Measurements from ENCODE around the gene SLC39A11. TPM values are rescaled to one million over a fixed set of nuclear protein-coding genes. Genes with fewer than 3 reads are reported as not detected.
A peak's percentile ranks its signal among the peaks of the same experiment; 100 is the strongest.

Gene SLC39A11
- total and polyA plus RNA-seq, 8 donors: 13.6 to 49.0 (median 17.5) TPM

- no peak for TF ChIP-seq CTCF (IDR thresholded peaks at IDR 0.05)
- intact Hi-C loops (cut with DNase I): loop anchor here in 1 of 2 donors (10.0 kb wide), 1 partner anchor 632 kb away; no protein-coding TSS in a partner anchor
- H3K27me3 ChIP-seq: no peaks in the 10 kb centered on the region
Observed at GRCh38 chr17:72732893-72733618, 359.4 kb downstream of the SLC39A11 start.

GRCh38 chr17:72730077-72730476 lies 362.4 kb downstream of the SLC39A11 start:
- ATAC-seq (no peak), DNase-seq (peak in 1 of 4 donors; percentile 23)
- intact Hi-C loops (cut with DNase I): loop anchor here in 1 of 2 donors (10.0 kb wide), 1 partner anchor 635 kb away; no protein-coding TSS in a partner anchor

More at GRCh38 chr17:72732893-72733618, 359.4 kb downstream of the SLC39A11 start:
- no peak for DNase-seq
- H3K4me3 ChIP-seq: no peak overlapping the region
- ATAC-seq: no peak
- H3K4me1 ChIP-seq: peaks cover 0 to under 1% of the 10 kb centered on the region in 2 donors
- H3K9me3 ChIP-seq: no peaks in the 10 kb centered on the region
- H3K27ac ChIP-seq: no peak overlapping the region
- H3K36me3 ChIP-seq: peaks cover 0 to 23% of the 10 kb centered on the region in 2 donors

GRCh38 chr17:72726936-72727335 lies 365.6 kb downstream of the SLC39A11 start:
- no peak overlapping the region for H3K27ac ChIP-seq
- H3K4me3 ChIP-seq: no peak overlapping the region
- ATAC-seq: peak; percentile 86
- peaks cover 4 to 10% of the 10 kb centered on the region in 2 donors for H3K4me1 ChIP-seq
- peak in 2 of 4 donors; percentile 37 to 50 for DNase-seq
- no peak for TF ChIP-seq CTCF (IDR thresholded peaks at IDR 0.05)
- no peaks in the 10 kb centered on the region for H3K9me3 ChIP-seq
- no peaks in the 10 kb centered on the region for H3K36me3 ChIP-seq
- intact Hi-C loops (cut with DNase I): loop anchor here in 1 of 2 donors (10.0 kb wide), 2 partner anchors 162 to 428 kb away; no protein-coding TSS in a partner anchor
- no peaks in the 10 kb centered on the region for H3K27me3 ChIP-seq

More at GRCh38 chr17:72730077-72730476, 362.4 kb downstream of the SLC39A11 start:
- no peaks in the 10 kb centered on the region for H3K9me3 ChIP-seq
- H3K27me3 ChIP-seq: no peaks in the 10 kb centered on the region
- no peak for TF ChIP-seq CTCF (IDR thresholded peaks at IDR 0.05)
- H3K27ac ChIP-seq: no peak overlapping the region
- H3K4me1 ChIP-seq: peaks cover 4 to 10% of the 10 kb centered on the region in 2 donors
- H3K36me3 ChIP-seq: peaks cover 0 to 7% of the 10 kb centered on the region in 2 donors
- H3K4me3 ChIP-seq: no peak overlapping the region

- H3K4me3 ChIP-seq: no peak overlapping the region
- no peaks in the 10 kb centered on the region for H3K36me3 ChIP-seq
- intact Hi-C loops (cut with DNase I): loop anchor here in 1 of 2 donors (10.0 kb wide), 2 partner anchors 161 to 429 kb away; no protein-coding TSS in a partner anchor
- H3K27me3 ChIP-seq: no peaks in the 10 kb centered on the region
- DNase-seq (peak in 3 of 4 donors; percentile 45 to 87 (median 47)), ATAC-seq (peak; percentile 76)
- H3K4me1 ChIP-seq: peaks cover 4 to 10% of the 10 kb centered on the region in 2 donors
- peak; percentile 77 to 90 for TF ChIP-seq CTCF (IDR thresholded peaks at IDR 0.05)
- H3K27ac ChIP-seq: no peak overlapping the region
- no peaks in the 10 kb centered on the region for H3K9me3 ChIP-seq
Observed at GRCh38 chr17:72725433-72726068, 366.9 kb downstream of the SLC39A11 start.

- Histone ChIP-seq H3K27ac (no peak overlapping the region), H3K27me3 (no peaks in the 10 kb centered on the region), H3K4me3 (no peak overlapping the region), H3K4me1 (peaks cover 4 to 22% of the 10 kb centered on the region in 2 donors), H3K36me3 (no peaks in the 10 kb centered on the region), H3K9me3 (no peaks in the 10 kb centered on the region)
- no peak for ATAC-seq
- intact Hi-C loops (cut with DNase I): loop anchor here in 1 of 2 donors (10.0 kb wide), 2 partner anchors 159 to 431 kb away; no protein-coding TSS in a partner anchor
- DNase-seq: no peak
- no peak for TF ChIP-seq CTCF (IDR thresholded peaks at IDR 0.05)
Observed at GRCh38 chr17:72724267-72724666, 368.2 kb downstream of the SLC39A11 start.
